Astrocyte (in vitro differentiated cells and primary cell): ENCODE data around the gene SMOC2. TPM values are rescaled to one million over a fixed set of nuclear protein-coding genes. Genes with fewer than 3 reads are reported as not detected.

ENCODE experiments used
- DNase-seq: peaks from one replicate; pipeline ENCODE4 v3.0.0-alpha.2; 2010; ENCODE audit warnings: low read depth
- FAIRE-seq: peaks from 2 replicates; lab custom pipeline; 2011; peaks lifted over from hg19 to GRCh38; lab: Jason Lieb, UNC
- H2AFZ ChIP-seq: 2 replicates; pipeline ENCODE4 v1.6.0; 2012; ENCODE audit warnings: low read depth, low read length, inconsistent platforms
- H3K27ac ChIP-seq: 2 replicates; pipeline ENCODE4 v1.5.1; 2011; ENCODE audit warnings: low read depth, low read length, inconsistent platforms
- H3K27me3 ChIP-seq: 2 replicates; pipeline ENCODE4 v1.6.0; 2011; ENCODE audit warnings: low read length, inconsistent platforms; ENCODE audit not compliant: insufficient read depth
- H3K36me3 ChIP-seq: 2 replicates; pipeline ENCODE4 v1.5.1; 2011; ENCODE audit warnings: low read length, inconsistent platforms; ENCODE audit not compliant: insufficient read depth
- H3K4me1 ChIP-seq: 2 replicates; pipeline ENCODE4 v1.5.1; 2011; ENCODE audit warnings: low read length, inconsistent platforms; ENCODE audit not compliant: insufficient read depth
- H3K4me2 ChIP-seq: 2 replicates; pipeline ENCODE4 v1.6.0; 2012; ENCODE audit warnings: low read length, inconsistent platforms
- H3K4me3 ChIP-seq: 2 replicates; pipeline ENCODE4 v1.5.1; 2011; ENCODE audit warnings: low read depth, mild to moderate bottlenecking, low read length, inconsistent platforms; ENCODE audit not compliant: insufficient read depth
- H3K79me2 ChIP-seq: 2 replicates; pipeline ENCODE4 v1.6.0; 2012; ENCODE audit warnings: mild to moderate bottlenecking, low read length, inconsistent platforms; ENCODE audit not compliant: insufficient read depth
- H3K9ac ChIP-seq: 2 replicates; pipeline ENCODE4 v1.6.0; 2012; ENCODE audit warnings: mild to moderate bottlenecking, low read length, inconsistent platforms
- H3K9me3 ChIP-seq: 2 replicates; pipeline ENCODE4 v1.5.1; 2012; ENCODE audit warnings: low read depth, mild to moderate bottlenecking, low read length, inconsistent platforms; ENCODE audit not compliant: insufficient read depth
- H4K20me1 ChIP-seq: 2 replicates; pipeline ENCODE4 v1.6.0; 2012; ENCODE audit warnings: low read length, inconsistent platforms; ENCODE audit not compliant: insufficient read depth
- H3K27ac Mint-ChIP-seq: one replicate; pipeline ENCODE4 v1.8.0; 2021; ENCODE audit warnings: mild to moderate bottlenecking, mixed read lengths; ENCODE audit not compliant: unreplicated experiment
- H3K27me3 Mint-ChIP-seq: one replicate; pipeline ENCODE4 v1.8.0; 2021; ENCODE audit warnings: low read depth, mixed read lengths; ENCODE audit not compliant: unreplicated experiment
- H3K36me3 Mint-ChIP-seq: one replicate; pipeline ENCODE4 v1.8.0; 2021; ENCODE audit warnings: low read depth, mixed read lengths; ENCODE audit not compliant: unreplicated experiment
- H3K4me1 Mint-ChIP-seq: one replicate; pipeline ENCODE4 v1.8.0; 2021; ENCODE audit warnings: low read depth, mixed read lengths; ENCODE audit not compliant: unreplicated experiment
- H3K4me3 Mint-ChIP-seq: one replicate; pipeline ENCODE4 v1.8.0; 2021; ENCODE audit warnings: mild to moderate bottlenecking, moderate library complexity, mixed read lengths; ENCODE audit not compliant: unreplicated experiment
- H3K9me3 Mint-ChIP-seq: one replicate; pipeline ENCODE4 v1.8.0; 2021; ENCODE audit warnings: mild to moderate bottlenecking, mixed read lengths; ENCODE audit not compliant: unreplicated experiment
- EZH2 ChIP-seq: IDR thresholded peaks from 2 replicates; pipeline ENCODE4 v1.6.1; 2012; ENCODE audit warnings: mild to moderate bottlenecking, low read length, inconsistent platforms; ENCODE audit not compliant: insufficient read depth
- total RNA-seq: library from RNA; stranded (reverse); gene quantifications from 2 replicates; pipeline ENCODE4 v1.2.1, GENCODE V29; 2021
- TF ChIP-seq, protein P1 (sequence below): IDR thresholded peaks from 2 replicates; pipeline ENCODE4 v1.5.1; 2011; ENCODE audit warnings: low read depth, mild to moderate bottlenecking, inconsistent platforms, low read length, moderate library complexity; ENCODE audit not compliant: insufficient read depth

Gene SMOC2
- total RNA-seq, 1 donor from 2014 or later = 0.93 TPM

DNA sequence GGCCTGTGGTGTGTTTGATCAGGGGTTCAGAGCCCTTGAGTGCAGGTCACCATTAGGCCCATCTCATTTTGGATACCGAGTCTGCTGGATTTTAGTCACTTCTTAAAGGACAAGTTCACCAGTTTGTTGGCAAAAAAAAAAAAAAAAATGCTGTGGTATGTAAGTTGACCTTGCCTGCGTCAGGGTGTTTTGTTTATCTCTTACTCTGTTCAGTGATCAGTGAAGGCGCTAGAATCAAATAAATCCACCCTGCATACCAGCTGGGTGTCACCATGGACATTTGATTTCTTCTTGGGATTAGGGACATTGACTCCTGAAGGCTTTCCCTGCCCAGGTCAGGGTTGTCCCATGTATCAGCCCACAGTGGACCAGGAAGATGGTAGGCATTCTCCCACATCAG, 6.7 kb downstream of the SMOC2 start:
- Histone ChIP-seq H3K27me3 (peaks cover 6% of the 10 kb centered on the region), H3K4me3 (no peak overlapping the region), H3K4me1 (no peaks in the 10 kb centered on the region), H3K9me3 (no peaks in the 10 kb centered on the region), H3K79me2 (no peaks in the 10 kb centered on the region), H4K20me1 (no peaks in the 10 kb centered on the region), H2AFZ (no peak overlapping the region), H3K4me2 (no peak overlapping the region), H3K36me3 (no peaks in the 10 kb centered on the region), H3K27ac (no peak overlapping the region), H3K9ac (no peak overlapping the region)
- no peak overlapping the region for H3K4me3 Mint-ChIP-seq
- H3K27me3 Mint-ChIP-seq = peaks cover 57% of the 10 kb centered on the region
- H3K27ac Mint-ChIP-seq = no peak overlapping the region
- no peak for DNase-seq
- H3K9me3 Mint-ChIP-seq = peaks cover 5% of the 10 kb centered on the region
- H3K4me1 Mint-ChIP-seq = peaks cover 1% of the 10 kb centered on the region
- FAIRE-seq = no peak
- H3K36me3 Mint-ChIP-seq = no peaks in the 10 kb centered on the region
- TF ChIP-seq, protein P1, sequence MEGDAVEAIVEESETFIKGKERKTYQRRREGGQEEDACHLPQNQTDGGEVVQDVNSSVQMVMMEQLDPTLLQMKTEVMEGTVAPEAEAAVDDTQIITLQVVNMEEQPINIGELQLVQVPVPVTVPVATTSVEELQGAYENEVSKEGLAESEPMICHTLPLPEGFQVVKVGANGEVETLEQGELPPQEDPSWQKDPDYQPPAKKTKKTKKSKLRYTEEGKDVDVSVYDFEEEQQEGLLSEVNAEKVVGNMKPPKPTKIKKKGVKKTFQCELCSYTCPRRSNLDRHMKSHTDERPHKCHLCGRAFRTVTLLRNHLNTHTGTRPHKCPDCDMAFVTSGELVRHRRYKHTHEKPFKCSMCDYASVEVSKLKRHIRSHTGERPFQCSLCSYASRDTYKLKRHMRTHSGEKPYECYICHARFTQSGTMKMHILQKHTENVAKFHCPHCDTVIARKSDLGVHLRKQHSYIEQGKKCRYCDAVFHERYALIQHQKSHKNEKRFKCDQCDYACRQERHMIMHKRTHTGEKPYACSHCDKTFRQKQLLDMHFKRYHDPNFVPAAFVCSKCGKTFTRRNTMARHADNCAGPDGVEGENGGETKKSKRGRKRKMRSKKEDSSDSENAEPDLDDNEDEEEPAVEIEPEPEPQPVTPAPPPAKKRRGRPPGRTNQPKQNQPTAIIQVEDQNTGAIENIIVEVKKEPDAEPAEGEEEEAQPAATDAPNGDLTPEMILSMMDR = no peak
- no peak for TF ChIP-seq EZH2

DNA sequence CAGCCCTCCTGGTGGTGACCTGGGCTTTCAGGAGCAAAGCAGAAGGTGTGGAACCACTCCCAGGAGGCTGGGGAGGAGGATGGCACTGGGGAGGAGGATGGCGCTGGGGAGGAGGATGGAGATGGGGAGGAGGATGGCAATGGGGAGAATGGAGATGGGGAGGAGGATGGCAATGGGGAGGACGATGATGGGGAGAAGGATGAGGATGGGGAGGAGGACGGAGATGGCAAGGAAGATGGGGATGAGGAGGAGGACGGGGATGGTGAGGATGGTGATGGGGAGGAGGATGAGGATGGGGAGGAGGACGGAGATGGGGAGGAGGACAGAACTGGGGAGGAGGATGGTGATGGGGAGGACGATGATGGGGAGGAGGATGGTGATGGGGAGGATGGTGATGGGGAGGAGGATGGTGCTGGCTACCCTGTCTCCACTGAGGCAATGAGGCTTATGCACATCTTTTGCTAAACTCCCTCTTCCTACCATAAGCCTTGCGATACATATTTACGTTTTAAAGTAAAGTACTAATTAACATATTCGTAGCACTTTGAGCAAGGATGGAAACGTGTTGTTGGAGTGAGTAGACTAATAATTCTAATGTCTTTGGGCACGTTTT, 7.4 kb downstream of the SMOC2 start:
- TF ChIP-seq, protein P1 = no peak
- no peak for TF ChIP-seq EZH2
- no peaks in the 10 kb centered on the region for H3K79me2 ChIP-seq
- H3K9ac ChIP-seq = no peak overlapping the region
- Mint-ChIP-seq H3K27me3 (peaks cover 51% of the 10 kb centered on the region), H3K27ac (no peak overlapping the region), H3K4me3 (no peak overlapping the region), H3K36me3 (no peaks in the 10 kb centered on the region), H3K4me1 (peaks cover under 1% of the 10 kb centered on the region), H3K9me3 (peaks cover 5% of the 10 kb centered on the region)
- DNase-seq (no peak), FAIRE-seq (no peak)
- H3K27ac ChIP-seq = no peak overlapping the region
- H3K27me3 ChIP-seq = peaks cover 4% of the 10 kb centered on the region
- H3K4me2 ChIP-seq = no peak overlapping the region
- no peaks in the 10 kb centered on the region for H3K4me1 ChIP-seq
- H3K9me3 ChIP-seq = no peaks in the 10 kb centered on the region
- no peak overlapping the region for H2AFZ ChIP-seq
- no peak overlapping the region for H3K4me3 ChIP-seq
- H3K36me3 ChIP-seq = no peaks in the 10 kb centered on the region
- H4K20me1 ChIP-seq = no peaks in the 10 kb centered on the region

DNA sequence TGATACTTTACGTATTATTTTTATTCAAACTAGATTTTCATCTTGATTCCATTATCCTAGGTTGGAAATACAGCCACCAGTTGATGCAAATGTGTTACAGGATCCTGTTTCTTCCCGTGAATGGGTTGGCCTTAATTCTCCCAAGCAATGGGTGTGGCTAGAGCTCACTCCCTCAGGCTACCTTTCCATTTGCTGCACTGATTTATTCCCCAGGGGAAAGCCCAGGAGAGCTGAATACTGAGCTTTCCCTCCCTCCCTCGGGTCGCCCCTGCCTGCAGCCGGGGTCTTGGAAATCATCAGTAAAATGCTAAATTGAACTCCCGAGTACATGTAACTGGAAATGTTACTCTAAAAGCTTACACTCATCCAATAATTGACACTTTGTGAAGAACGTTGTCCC, 9.9 kb downstream of the SMOC2 start:
- Histone ChIP-seq H3K79me2 (no peaks in the 10 kb centered on the region), H3K4me3 (no peak overlapping the region), H3K9ac (no peak overlapping the region), H4K20me1 (no peaks in the 10 kb centered on the region), H3K9me3 (no peaks in the 10 kb centered on the region), H3K4me1 (no peaks in the 10 kb centered on the region), H3K4me2 (no peak overlapping the region), H3K36me3 (no peaks in the 10 kb centered on the region), H2AFZ (no peak overlapping the region), H3K27me3 (no peaks in the 10 kb centered on the region), H3K27ac (no peak overlapping the region)
- Mint-ChIP-seq H3K36me3 (no peaks in the 10 kb centered on the region), H3K9me3 (peaks cover 5% of the 10 kb centered on the region), H3K27ac (no peak overlapping the region), H3K4me3 (no peak overlapping the region), H3K27me3 (peaks cover 46% of the 10 kb centered on the region), H3K4me1 (peaks cover 2% of the 10 kb centered on the region)
- TF ChIP-seq EZH2 = no peak
- TF ChIP-seq, protein P1 = no peak
- DNase-seq (no peak), FAIRE-seq (no peak)
